GM19452 (cell line): ENCODE results near the gene HERPUD1.

Experiments used
- ATAC-seq: cut with Tn5 transposase; IDR thresholded peaks from one replicate; pipeline ENCODE4 v1.9.1; 2021; ENCODE audit not compliant: unreplicated experiment

HERPUD1 gene

DNA sequence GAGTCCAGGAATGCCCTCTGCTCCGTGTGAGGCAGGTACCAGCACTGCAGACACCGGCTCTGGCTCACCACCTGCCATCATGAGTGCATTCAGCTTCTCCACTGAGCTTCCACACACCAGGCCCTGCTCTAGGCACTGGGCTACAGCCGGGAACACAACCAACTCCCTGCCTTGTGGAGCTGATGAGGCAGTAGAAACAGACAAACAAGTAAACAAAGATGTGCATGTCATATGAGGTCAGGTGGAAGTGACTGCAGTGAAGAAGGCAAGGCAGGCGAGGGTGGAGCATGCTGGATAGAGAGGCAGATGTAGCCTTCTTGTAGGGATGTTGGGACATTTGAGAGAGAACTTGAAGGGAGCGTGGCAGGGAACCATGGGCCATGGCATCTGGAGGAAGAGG is 62.4 kb downstream of the HERPUD1 start:
- ATAC-seq: no peak
